NT2/D1 (cell line): ENCODE measurements around the gene SLC7A14.

Experiments
- SUZ12 ChIP-seq: IDR thresholded peaks from 2 replicates; pipeline ENCODE4 v1.6.1; 2011; ENCODE audit not compliant: insufficient read length, insufficient read depth; ENCODE audit errors: extremely low read depth
- YY1 ChIP-seq: IDR thresholded peaks from 2 replicates; pipeline ENCODE4 v1.6.1; 2011; ENCODE audit not compliant: insufficient read length, insufficient read depth

DNA sequence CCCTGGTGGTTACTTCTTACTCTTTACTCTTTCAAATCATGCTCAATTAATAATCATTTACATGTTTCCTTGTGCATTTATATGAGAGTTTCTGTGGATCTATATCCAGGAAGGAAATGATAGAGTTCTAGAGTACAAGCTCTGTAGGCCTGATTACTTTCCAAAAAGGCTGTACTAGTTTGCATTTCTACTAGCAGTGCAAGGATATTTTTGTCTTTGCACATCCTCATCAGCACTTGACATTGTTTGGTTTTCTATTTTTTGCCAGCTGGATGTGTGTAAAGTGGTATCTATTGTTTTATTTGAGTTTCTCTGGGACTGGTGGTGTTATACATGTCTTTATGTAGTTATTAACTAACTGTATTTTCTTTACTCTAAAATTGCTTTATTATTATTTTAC, 19.6 kb upstream of the SLC7A14 start:
- TF ChIP-seq SUZ12: no peak
- TF ChIP-seq YY1: no peak
